ENCODE results near the gene MMP23B. TPM values are rescaled to one million over a fixed set of nuclear protein-coding genes. Genes with fewer than 3 reads are reported as not detected.
A peak's percentile ranks its signal among the peaks of the same experiment; 100 is the strongest.

The MMP23B gene
- total and polyA plus RNA-seq, 2 experiments from 2014 or later: 73.4 to 136 TPM

DNA sequence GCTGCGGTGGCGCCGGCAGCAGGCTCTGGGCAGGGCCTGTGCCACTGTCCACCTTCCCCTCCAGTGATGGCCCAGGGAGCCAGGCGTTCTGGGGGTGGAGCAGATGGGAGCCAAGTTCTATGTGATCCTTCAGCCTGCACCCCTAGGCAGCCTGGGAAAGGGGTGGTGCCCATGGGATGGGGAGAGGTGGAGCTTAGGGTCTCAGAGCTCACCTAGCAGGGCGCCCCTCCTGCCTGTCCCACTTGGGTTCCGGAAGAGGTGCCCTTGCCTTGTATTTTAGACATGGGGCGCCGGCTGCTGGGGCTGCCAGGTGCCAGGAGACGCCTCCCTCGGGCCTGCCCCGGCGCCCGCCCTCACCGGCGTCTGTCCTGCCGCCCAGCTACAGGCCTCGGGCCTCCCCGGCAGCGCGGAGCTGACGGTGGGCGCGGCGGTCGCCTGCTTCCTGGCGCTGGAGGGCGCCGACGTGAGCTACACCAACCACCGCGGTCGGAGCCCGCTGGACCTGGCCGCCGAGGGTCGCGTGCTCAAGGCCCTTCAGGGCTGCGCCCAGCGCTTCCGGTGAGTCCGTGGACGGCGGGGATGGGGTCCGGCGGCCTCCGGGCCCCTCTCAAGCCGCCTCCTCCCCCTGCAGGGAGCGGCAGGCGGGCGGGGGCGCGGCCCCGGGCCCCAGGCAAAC is 3.1 kb upstream of the MMP23B start:
- Histone ChIP-seq H3K27ac (no peak overlapping the region), H3K4me1 (ENCODE audit: insufficient read depth) (peaks cover 19% of the 10 kb centered on the region), H3K27me3 (peaks cover 15% of the 10 kb centered on the region), H3K79me2 (no peaks in the 10 kb centered on the region), H3K36me3 (replicated peaks; ENCODE audit: insufficient read depth, low read depth) (no peaks in the 10 kb centered on the region), H3K4me3 (no peak overlapping the region), H2AFZ (no peak overlapping the region), H4K20me1 (ENCODE audit: insufficient read depth, poor library complexity, severe bottlenecking) (no peaks in the 10 kb centered on the region), H3K9me2 (replicated peaks; ENCODE audit: insufficient read depth) (no peaks in the 10 kb centered on the region), H3K9me3 (ENCODE audit: low read depth) (no peaks in the 10 kb centered on the region), H3K4me2 (no peak overlapping the region)
- DNase-seq (ENCODE audit: low spot score): no peak
- WGBS (ENCODE audit: low lambda C conversion rate, missing lambda C conversion rate): 71% methylated on average over 47 of the region's 53 CpGs
- TF ChIP-seq EZH2phosphoT487 (IDR thresholded peaks at IDR 0.05; ENCODE audit: low read depth, severe bottlenecking, unreplicated experiment): no peak
- no peak for TF ChIP-seq CTCF (IDR thresholded peaks at IDR 0.05; ENCODE audit: poor library complexity)

DNA sequence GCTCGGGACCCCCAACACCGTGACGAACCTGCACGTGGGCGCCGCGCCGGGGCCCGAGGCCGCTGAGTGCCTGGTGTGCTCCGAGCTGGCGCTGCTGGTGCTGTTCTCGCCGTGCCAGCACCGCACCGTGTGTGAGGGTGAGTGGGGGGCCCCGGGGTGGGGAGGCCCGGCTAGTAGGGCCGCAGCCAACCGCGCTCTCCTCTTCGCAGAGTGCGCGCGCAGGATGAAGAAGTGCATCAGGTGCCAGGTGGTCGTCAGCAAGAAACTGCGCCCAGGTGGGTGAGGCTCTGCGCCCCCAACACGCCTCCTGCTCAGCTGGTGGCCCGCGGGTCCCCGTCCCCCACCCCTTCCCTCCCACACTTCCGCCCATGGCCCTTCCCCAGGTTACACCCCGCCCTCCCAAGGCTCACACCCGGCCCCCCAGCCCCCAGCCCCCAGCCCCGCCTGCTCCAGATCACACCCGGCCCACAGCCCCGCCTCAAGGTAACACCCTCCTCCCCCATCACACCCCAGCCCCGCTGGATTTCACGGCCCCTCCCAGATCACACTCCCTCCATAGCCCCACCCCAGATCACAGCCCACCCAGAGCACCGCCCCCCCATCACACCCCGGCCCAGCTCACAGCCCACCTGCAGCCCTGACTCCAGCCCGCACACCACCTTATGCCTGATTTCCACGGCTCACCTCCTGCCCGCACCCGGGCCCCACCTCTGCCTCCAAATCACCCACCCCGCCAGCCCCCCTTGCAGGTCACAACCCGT is 2.4 kb upstream of the MMP23B start:
- no peaks in the 10 kb centered on the region for H3K9me2 ChIP-seq (replicated peaks; ENCODE audit: insufficient read depth)
- no peaks in the 10 kb centered on the region for H3K9me3 ChIP-seq (ENCODE audit: low read depth)
- H3K27ac ChIP-seq: no peak overlapping the region
- H4K20me1 ChIP-seq (ENCODE audit: insufficient read depth, poor library complexity, severe bottlenecking): no peaks in the 10 kb centered on the region
- no peak overlapping the region for H3K4me2 ChIP-seq
- no peak overlapping the region for H2AFZ ChIP-seq
- H3K4me3 ChIP-seq: no peak overlapping the region
- H3K4me1 ChIP-seq (ENCODE audit: insufficient read depth): peaks cover 19% of the 10 kb centered on the region
- TF ChIP-seq EZH2 (IDR thresholded peaks at IDR 0.05; ENCODE audit: borderline replicate concordance) (no peak), CTCF (IDR thresholded peaks at IDR 0.05; ENCODE audit: poor library complexity) (no peak), EZH2phosphoT487 (IDR thresholded peaks at IDR 0.05; ENCODE audit: low read depth, severe bottlenecking, unreplicated experiment) (no peak)
- H3K79me2 ChIP-seq: no peaks in the 10 kb centered on the region
- WGBS (ENCODE audit: low lambda C conversion rate, missing lambda C conversion rate): 84% methylated on average over 10 of the region's 48 CpGs
- no peak for DNase-seq (ENCODE audit: low spot score)
- peaks cover 15% of the 10 kb centered on the region for H3K27me3 ChIP-seq
- H3K36me3 ChIP-seq (replicated peaks; ENCODE audit: insufficient read depth, low read depth): no peaks in the 10 kb centered on the region

DNA sequence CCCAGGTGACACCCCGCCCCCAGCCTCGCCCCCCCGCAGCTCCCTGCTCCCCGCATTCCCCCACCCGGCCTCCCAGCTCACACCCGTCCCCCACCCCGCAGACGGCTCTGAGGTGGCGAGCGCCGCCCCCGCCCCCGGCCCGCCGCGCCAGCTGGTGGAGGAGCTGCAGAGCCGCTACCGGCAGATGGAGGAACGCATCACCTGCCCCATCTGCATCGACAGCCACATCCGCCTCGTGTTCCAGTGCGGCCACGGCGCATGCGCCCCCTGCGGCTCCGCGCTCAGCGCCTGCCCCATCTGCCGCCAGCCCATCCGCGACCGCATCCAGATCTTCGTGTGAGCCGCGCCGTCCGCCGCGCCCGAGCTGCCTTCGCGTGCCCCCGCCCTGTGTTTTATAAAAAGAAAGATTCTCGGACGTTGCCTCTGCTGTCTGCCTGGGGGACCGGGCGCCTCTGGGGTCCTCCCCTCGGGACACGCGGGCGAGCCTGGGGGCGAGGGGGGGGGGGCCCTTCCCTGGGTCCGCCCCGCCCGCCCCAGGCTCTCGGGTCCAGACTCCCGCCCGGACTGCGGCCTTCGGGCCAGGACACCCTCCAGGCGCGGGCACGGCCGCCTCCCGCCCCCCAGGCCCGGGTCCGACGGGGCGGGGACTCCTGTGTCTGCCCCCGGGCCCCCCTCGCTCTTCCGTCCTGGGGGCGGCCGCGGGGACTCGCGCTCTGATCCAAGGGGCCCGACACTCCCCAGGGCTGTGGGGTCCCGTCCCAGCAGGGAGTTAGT is 1.6 kb upstream of the MMP23B start:
- H3K27me3 ChIP-seq: peaks cover 15% of the 10 kb centered on the region
- H3K4me2 ChIP-seq: peak overlapping the region; percentile 75

More for the DNA sequence above, 1.6 kb upstream of the MMP23B start:
- Histone ChIP-seq H3K4me3 (no peak overlapping the region), H2AFZ (no peak overlapping the region), H3K9me2 (replicated peaks; ENCODE audit: insufficient read depth) (no peaks in the 10 kb centered on the region), H3K9me3 (ENCODE audit: low read depth) (no peaks in the 10 kb centered on the region), H4K20me1 (ENCODE audit: insufficient read depth, poor library complexity, severe bottlenecking) (no peaks in the 10 kb centered on the region), H3K79me2 (no peaks in the 10 kb centered on the region), H3K27ac (peak overlapping the region; percentile 92), H3K36me3 (replicated peaks; ENCODE audit: insufficient read depth, low read depth) (no peaks in the 10 kb centered on the region), H3K4me1 (ENCODE audit: insufficient read depth) (peaks cover 19% of the 10 kb centered on the region)
- TF ChIP-seq EZH2 (IDR thresholded peaks at IDR 0.05; ENCODE audit: borderline replicate concordance) (peak; percentile 12), CTCF (IDR thresholded peaks at IDR 0.05; ENCODE audit: poor library complexity) (no peak)
- peak; percentile 81 for DNase-seq (ENCODE audit: low spot score)
- WGBS (ENCODE audit: low lambda C conversion rate, missing lambda C conversion rate): 28% methylated on average over 20 of the region's 81 CpGs
